ENCODE results near the gene PLA2G4E. TPM values are rescaled to one million over a fixed set of nuclear protein-coding genes. Genes with fewer than 3 reads are reported as not detected.

The PLA2G4E gene
- total RNA-seq, 2 experiments from 2014 or later = not detected

- no peaks in the 10 kb centered on the region for H3K4me1 ChIP-seq (ENCODE audit: insufficient read depth, low read length)
- Mint-ChIP-seq H3K27me3 (no peaks in the 10 kb centered on the region), H3K9me3 (no peaks in the 10 kb centered on the region), H3K4me3 (no peak overlapping the region), H3K36me3 (ENCODE audit: low read depth) (no peaks in the 10 kb centered on the region), H3K4me1 (ENCODE audit: low read depth) (no peaks in the 10 kb centered on the region), H3K27ac (no peak overlapping the region)
- H3K27ac ChIP-seq (ENCODE audit: low read depth in 1 of 2, low read length in 2 of 2) = no peak overlapping the region
- no peaks in the 10 kb centered on the region for H3K9me3 ChIP-seq (ENCODE audit: control insufficient read depth in 1 of 2, insufficient read depth in 1 of 2, low read length in 2 of 2)
- H3K4me3 ChIP-seq (ENCODE audit: low read length) = no peak overlapping the region
- intact Hi-C loops (cut with DNase I, micrococcal nuclease) = no loop called here
- no peak for TF ChIP-seq CTCF (IDR thresholded peaks at IDR 0.05)
- ATAC-seq (ENCODE audit: poor library complexity) = no peak
- DNase-seq = no peak
- ChIA-PET CTCF (no interaction called here), POLR2A (no interaction called here)
- no peaks in the 10 kb centered on the region for H3K27me3 ChIP-seq (ENCODE audit: control insufficient read depth in 1 of 2, insufficient read depth in 2 of 2, low read length in 2 of 2)
- H3K36me3 ChIP-seq (ENCODE audit: insufficient read depth, low read length) = no peaks in the 10 kb centered on the region
These were observed 37.6 kb downstream of the PLA2G4E start for GRCh38 chr15:41983221-41983620.

GRCh38 chr15:41982133-41982930 lies 38.5 kb downstream of the PLA2G4E start:
- ChIA-PET POLR2A (interaction anchor here (1.1 to 1.3 kb wide), 2 partner anchors 10 to 12 kb away, joined by 3 to 4 read pairs; partner anchors contain the start of gene EHD4), CTCF (no interaction called here)
- intact Hi-C loops (cut with DNase I, micrococcal nuclease) = no loop called here
- ATAC-seq (ENCODE audit: poor library complexity) (no peak), DNase-seq (no peak)
- H3K4me3 ChIP-seq (ENCODE audit: low read length) = no peak overlapping the region
- Mint-ChIP-seq H3K9me3 (no peaks in the 10 kb centered on the region), H3K4me1 (ENCODE audit: low read depth) (no peaks in the 10 kb centered on the region), H3K36me3 (ENCODE audit: low read depth) (no peaks in the 10 kb centered on the region), H3K27ac (no peak overlapping the region), H3K27me3 (no peaks in the 10 kb centered on the region), H3K4me3 (no peak overlapping the region)
- H3K27me3 ChIP-seq (ENCODE audit: control insufficient read depth in 1 of 2, insufficient read depth in 2 of 2, low read length in 2 of 2) = no peaks in the 10 kb centered on the region
- no peak for TF ChIP-seq CTCF (IDR thresholded peaks at IDR 0.05)
- H3K36me3 ChIP-seq (ENCODE audit: insufficient read depth, low read length) = no peaks in the 10 kb centered on the region
- H3K9me3 ChIP-seq (ENCODE audit: control insufficient read depth in 1 of 2, insufficient read depth in 1 of 2, low read length in 2 of 2) = no peaks in the 10 kb centered on the region
- no peaks in the 10 kb centered on the region for H3K4me1 ChIP-seq (ENCODE audit: insufficient read depth, low read length)
- H3K27ac ChIP-seq (ENCODE audit: low read depth in 1 of 2, low read length in 2 of 2) = no peak overlapping the region

GRCh38 chr15:41981371-41982132 lies 39.3 kb downstream of the PLA2G4E start:
- H3K4me3 ChIP-seq (ENCODE audit: low read length) = no peak overlapping the region
- H3K4me1 Mint-ChIP-seq (ENCODE audit: low read depth) = no peaks in the 10 kb centered on the region
- H3K36me3 ChIP-seq (ENCODE audit: insufficient read depth, low read length) = no peaks in the 10 kb centered on the region
- no peaks in the 10 kb centered on the region for H3K4me1 ChIP-seq (ENCODE audit: insufficient read depth, low read length)
- H3K9me3 Mint-ChIP-seq = no peaks in the 10 kb centered on the region
- no peak overlapping the region for H3K27ac Mint-ChIP-seq
- H3K4me3 Mint-ChIP-seq = no peak overlapping the region
- POLR2A ChIA-PET = interaction anchor here (1.1 to 1.3 kb wide), 2 partner anchors 9 to 11 kb away, joined by 3 to 4 read pairs; partner anchors contain the start of gene EHD4
- H3K9me3 ChIP-seq (ENCODE audit: control insufficient read depth in 1 of 2, insufficient read depth in 1 of 2, low read length in 2 of 2) = no peaks in the 10 kb centered on the region
- CTCF ChIA-PET = no interaction called here
- no peaks in the 10 kb centered on the region for H3K27me3 ChIP-seq (ENCODE audit: control insufficient read depth in 1 of 2, insufficient read depth in 2 of 2, low read length in 2 of 2)
- intact Hi-C loops (cut with DNase I, micrococcal nuclease) = no loop called here
- H3K27ac ChIP-seq (ENCODE audit: low read depth in 1 of 2, low read length in 2 of 2) = no peak overlapping the region
- H3K36me3 Mint-ChIP-seq (ENCODE audit: low read depth) = no peaks in the 10 kb centered on the region
- DNase-seq = no peak
- TF ChIP-seq CTCF (IDR thresholded peaks at IDR 0.05) = no peak
- no peaks in the 10 kb centered on the region for H3K27me3 Mint-ChIP-seq
- ATAC-seq (ENCODE audit: poor library complexity) = no peak

All from CD4-positive, alpha-beta T cell (primary cell).